K562 (cell line): Measurements from ENCODE around the gene GNGT2. TPM values are rescaled to one million over a fixed set of nuclear protein-coding genes. Genes with fewer than 3 reads are reported as not detected.

Experiments
- FOXP1 ChIP-seq: sonication (generic); formaldehyde crosslinking; IDR thresholded peaks from 2 replicates; pipeline ENCODE4 v1.8.0; 2022; ENCODE audit warnings: mild to moderate bottlenecking, missing genetic modification reagents
- RAD21 ChIP-seq, 2 experiments: fragments of 250-450 bp in 1 of 2; fragments of 450-650 bp in 1 of 2; sonication (Bioruptor Pico) in 1 of 2; formaldehyde crosslinking in 1 of 2; IDR thresholded peaks in 1 of 2; conservative IDR thresholded peaks in 1 of 2; 2 replicates each; pipeline versions ENCODE4 v1.4.0 to v1.8.0; 2020 to 2022; ENCODE audit warnings: mild to moderate bottlenecking in 2 of 2, moderate library complexity in 1 of 2
- polyA plus RNA-seq, 8 experiments: library from polyadenylated mRNA; depleted of rRNA in 4 of 8; stranded (reverse) in 5 of 8; unstranded in 3 of 8; fragments of >200 nt; fragmentation: Nextera tagmentation in 2 of 8; fragmentation: Illumina TruSeq in 1 of 8; extraction: Ambion mirVana in 2 of 8; extraction: Trizol in 1 of 8; gene quantifications; 2 replicates each; pipeline versions ENCODE4 v1.2.1 to v1.2.3, GENCODE V29; 2011 to 2014; ENCODE audit warnings: inconsistent platforms in 1 of 8, missing spikeins in 1 of 8
- total RNA-seq, 7 experiments: library from RNA; depleted of rRNA in 6 of 7; stranded (reverse); fragments of >200 nt in 6 of 7; fragmentation: Illumina TruSeq in 2 of 7; extraction: Trizol in 2 of 7; gene quantifications; 2 replicates each; pipeline versions ENCODE4 v1.2.1 to v1.2.3, GENCODE V29; 2011 to 2021; ENCODE audit warnings: low replicate concordance in 1 of 7
- TF ChIP-seq, protein P1 (sequence below): fragments of 250-450 bp; sonication (Bioruptor Pico); IDR thresholded peaks from 2 replicates; pipeline ENCODE4 v1.4.0; 2020
- TF ChIP-seq, protein P2 (sequence below): sonication (generic); formaldehyde crosslinking; IDR thresholded peaks from 2 replicates; pipeline ENCODE4 v1.8.0; 2023; ENCODE audit warnings: missing genetic modification reagents, mild to moderate bottlenecking, borderline replicate concordance
- TF ChIP-seq, protein P3 (sequence below): sonication (generic); formaldehyde crosslinking; IDR thresholded peaks from 2 replicates; pipeline ENCODE4 v1.5.0; 2020; ENCODE audit warnings: missing genetic modification reagents
- TF ChIP-seq, protein P4 (sequence below): fragments of 450-650 bp; IDR thresholded peaks from 2 replicates; pipeline ENCODE4 v1.7.1; 2018; ENCODE audit warnings: mild to moderate bottlenecking, low read depth; ENCODE audit not compliant: partially characterized antibody

Gene GNGT2
- total and polyA plus RNA-seq, 9 of the 15 experiments (the other 6 are each of a cell fraction or from before 2014, with no cell fraction given): not detected

DNA sequence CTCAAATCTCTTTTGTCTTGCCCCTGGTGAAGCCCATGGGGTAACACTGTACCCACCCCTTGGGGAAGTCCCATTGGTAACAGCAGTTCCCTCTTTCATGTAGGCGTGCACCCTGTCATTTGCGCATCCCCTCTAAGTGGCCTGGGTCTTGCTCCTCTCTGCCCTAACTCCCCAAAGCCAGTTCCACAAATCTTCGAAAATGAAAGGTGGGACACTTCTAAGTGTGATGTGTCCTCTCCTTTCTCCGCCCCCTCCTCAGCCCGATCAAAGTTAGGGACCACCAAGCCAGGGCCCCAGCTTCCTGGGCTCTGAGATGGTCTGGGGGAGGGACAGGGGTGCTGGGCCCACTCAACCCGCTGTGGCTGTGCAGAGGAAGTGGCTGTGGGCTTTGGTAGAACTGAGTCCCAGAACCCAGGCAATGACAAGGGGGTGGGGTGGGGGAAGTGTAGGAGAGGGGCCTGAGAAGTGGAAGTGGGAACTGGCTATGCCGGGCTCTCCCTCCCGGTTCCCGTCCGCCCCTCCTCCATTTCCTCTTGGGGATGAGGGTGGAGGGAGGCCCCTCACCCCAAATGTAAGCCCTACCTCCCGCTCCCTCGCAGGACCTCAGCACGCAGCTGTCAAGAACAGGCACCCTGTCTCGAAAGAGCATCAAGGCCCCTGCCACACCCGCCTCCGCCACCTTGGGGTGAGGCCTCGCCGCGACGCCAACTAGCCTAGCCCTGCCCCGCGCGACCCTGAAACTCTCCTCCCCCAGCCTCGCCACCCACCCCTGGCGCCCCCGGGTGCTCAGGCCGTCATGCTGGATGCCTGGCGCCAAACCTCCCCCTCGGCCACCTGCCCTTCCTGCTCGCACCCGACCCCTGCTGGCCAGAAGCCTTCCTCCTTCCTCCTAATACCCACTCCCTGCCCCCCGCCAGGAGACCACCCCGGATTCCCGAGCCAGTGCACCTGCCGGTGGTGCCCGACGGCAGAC, 8.9 kb upstream of the GNGT2 start (continued):
- TF ChIP-seq, protein P1, sequence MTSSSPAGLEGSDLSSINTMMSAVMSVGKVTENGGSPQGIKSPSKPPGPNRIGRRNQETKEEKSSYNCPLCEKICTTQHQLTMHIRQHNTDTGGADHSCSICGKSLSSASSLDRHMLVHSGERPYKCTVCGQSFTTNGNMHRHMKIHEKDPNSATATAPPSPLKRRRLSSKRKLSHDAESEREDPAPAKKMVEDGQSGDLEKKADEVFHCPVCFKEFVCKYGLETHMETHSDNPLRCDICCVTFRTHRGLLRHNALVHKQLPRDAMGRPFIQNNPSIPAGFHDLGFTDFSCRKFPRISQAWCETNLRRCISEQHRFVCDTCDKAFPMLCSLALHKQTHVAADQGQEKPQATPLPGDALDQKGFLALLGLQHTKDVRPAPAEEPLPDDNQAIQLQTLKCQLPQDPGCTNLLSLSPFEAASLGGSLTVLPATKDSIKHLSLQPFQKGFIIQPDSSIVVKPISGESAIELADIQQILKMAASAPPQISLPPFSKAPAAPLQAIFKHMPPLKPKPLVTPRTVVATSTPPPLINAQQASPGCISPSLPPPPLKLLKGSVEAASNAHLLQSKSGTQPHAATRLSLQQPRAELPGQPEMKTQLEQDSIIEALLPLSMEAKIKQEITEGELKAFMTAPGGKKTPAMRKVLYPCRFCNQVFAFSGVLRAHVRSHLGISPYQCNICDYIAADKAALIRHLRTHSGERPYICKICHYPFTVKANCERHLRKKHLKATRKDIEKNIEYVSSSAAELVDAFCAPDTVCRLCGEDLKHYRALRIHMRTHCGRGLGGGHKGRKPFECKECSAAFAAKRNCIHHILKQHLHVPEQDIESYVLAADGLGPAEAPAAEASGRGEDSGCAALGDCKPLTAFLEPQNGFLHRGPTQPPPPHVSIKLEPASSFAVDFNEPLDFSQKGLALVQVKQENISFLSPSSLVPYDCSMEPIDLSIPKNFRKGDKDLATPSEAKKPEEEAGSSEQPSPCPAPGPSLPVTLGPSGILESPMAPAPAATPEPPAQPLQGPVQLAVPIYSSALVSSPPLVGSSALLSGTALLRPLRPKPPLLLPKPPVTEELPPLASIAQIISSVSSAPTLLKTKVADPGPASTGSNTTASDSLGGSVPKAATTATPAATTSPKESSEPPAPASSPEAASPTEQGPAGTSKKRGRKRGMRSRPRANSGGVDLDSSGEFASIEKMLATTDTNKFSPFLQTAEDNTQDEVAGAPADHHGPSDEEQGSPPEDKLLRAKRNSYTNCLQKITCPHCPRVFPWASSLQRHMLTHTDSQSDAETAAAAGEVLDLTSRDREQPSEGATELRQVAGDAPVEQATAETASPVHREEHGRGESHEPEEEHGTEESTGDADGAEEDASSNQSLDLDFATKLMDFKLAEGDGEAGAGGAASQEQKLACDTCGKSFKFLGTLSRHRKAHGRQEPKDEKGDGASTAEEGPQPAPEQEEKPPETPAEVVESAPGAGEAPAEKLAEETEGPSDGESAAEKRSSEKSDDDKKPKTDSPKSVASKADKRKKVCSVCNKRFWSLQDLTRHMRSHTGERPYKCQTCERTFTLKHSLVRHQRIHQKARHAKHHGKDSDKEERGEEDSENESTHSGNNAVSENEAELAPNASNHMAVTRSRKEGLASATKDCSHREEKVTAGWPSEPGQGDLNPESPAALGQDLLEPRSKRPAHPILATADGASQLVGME (CRISPR knock-in tag): no peak
- TF ChIP-seq, protein P2, sequence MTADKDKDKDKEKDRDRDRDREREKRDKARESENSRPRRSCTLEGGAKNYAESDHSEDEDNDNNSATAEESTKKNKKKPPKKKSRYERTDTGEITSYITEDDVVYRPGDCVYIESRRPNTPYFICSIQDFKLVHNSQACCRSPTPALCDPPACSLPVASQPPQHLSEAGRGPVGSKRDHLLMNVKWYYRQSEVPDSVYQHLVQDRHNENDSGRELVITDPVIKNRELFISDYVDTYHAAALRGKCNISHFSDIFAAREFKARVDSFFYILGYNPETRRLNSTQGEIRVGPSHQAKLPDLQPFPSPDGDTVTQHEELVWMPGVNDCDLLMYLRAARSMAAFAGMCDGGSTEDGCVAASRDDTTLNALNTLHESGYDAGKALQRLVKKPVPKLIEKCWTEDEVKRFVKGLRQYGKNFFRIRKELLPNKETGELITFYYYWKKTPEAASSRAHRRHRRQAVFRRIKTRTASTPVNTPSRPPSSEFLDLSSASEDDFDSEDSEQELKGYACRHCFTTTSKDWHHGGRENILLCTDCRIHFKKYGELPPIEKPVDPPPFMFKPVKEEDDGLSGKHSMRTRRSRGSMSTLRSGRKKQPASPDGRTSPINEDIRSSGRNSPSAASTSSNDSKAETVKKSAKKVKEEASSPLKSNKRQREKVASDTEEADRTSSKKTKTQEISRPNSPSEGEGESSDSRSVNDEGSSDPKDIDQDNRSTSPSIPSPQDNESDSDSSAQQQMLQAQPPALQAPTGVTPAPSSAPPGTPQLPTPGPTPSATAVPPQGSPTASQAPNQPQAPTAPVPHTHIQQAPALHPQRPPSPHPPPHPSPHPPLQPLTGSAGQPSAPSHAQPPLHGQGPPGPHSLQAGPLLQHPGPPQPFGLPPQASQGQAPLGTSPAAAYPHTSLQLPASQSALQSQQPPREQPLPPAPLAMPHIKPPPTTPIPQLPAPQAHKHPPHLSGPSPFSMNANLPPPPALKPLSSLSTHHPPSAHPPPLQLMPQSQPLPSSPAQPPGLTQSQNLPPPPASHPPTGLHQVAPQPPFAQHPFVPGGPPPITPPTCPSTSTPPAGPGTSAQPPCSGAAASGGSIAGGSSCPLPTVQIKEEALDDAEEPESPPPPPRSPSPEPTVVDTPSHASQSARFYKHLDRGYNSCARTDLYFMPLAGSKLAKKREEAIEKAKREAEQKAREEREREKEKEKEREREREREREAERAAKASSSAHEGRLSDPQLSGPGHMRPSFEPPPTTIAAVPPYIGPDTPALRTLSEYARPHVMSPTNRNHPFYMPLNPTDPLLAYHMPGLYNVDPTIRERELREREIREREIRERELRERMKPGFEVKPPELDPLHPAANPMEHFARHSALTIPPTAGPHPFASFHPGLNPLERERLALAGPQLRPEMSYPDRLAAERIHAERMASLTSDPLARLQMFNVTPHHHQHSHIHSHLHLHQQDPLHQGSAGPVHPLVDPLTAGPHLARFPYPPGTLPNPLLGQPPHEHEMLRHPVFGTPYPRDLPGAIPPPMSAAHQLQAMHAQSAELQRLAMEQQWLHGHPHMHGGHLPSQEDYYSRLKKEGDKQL: no peak
- TF ChIP-seq, protein P3, sequence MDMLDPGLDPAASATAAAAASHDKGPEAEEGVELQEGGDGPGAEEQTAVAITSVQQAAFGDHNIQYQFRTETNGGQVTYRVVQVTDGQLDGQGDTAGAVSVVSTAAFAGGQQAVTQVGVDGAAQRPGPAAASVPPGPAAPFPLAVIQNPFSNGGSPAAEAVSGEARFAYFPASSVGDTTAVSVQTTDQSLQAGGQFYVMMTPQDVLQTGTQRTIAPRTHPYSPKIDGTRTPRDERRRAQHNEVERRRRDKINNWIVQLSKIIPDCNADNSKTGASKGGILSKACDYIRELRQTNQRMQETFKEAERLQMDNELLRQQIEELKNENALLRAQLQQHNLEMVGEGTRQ (CRISPR knock-in tag): no peak
- TF ChIP-seq, protein P4, sequence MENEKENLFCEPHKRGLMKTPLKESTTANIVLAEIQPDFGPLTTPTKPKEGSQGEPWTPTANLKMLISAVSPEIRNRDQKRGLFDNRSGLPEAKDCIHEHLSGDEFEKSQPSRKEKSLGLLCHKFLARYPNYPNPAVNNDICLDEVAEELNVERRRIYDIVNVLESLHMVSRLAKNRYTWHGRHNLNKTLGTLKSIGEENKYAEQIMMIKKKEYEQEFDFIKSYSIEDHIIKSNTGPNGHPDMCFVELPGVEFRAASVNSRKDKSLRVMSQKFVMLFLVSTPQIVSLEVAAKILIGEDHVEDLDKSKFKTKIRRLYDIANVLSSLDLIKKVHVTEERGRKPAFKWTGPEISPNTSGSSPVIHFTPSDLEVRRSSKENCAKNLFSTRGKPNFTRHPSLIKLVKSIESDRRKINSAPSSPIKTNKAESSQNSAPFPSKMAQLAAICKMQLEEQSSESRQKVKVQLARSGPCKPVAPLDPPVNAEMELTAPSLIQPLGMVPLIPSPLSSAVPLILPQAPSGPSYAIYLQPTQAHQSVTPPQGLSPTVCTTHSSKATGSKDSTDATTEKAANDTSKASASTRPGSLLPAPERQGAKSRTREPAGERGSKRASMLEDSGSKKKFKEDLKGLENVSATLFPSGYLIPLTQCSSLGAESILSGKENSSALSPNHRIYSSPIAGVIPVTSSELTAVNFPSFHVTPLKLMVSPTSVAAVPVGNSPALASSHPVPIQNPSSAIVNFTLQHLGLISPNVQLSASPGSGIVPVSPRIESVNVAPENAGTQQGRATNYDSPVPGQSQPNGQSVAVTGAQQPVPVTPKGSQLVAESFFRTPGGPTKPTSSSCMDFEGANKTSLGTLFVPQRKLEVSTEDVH: no peak
- TF ChIP-seq RAD21 (CRISPR knock-in tag; conservative IDR thresholded peaks at IDR 0.05 in 1 of 2, IDR thresholded peaks at IDR 0.05 in 1 of 2): peak; percentile 13 to 42; a peak in 3 of 4 replicates
- TF ChIP-seq FOXP1 (CRISPR knock-in tag): no peak
